GM23338 (cell line): ENCODE measurements around the gene TMCO4. TPM values are rescaled to one million over a fixed set of nuclear protein-coding genes. Genes with fewer than 3 reads are reported as not detected.

Experiments
- ATAC-seq: fragments of 200-7000 bp; cut with Tn5 transposase; 3 replicates; pipeline ENCODE4 v1.9.1; 2020
- DNase-seq: peaks from one replicate; pipeline ENCODE4 v3.0.0-alpha.2; 2015; ENCODE audit warnings: low spot score
- H2AFZ ChIP-seq: fragments of 200-600 bp; sonication (generic); 2 replicates; pipeline ENCODE4 v1.8.0; 2016; ENCODE audit warnings: antibody characterized with exemption, mild to moderate bottlenecking, moderate library complexity
- H3F3A ChIP-seq: fragments of 200-600 bp; sonication (generic); replicated peaks from 2 replicates; pipeline ENCODE4 v1.8.0; 2017; ENCODE audit warnings: antibody characterized with exemption, mixed run types, low read depth
- H3K27ac ChIP-seq: fragments of 200-600 bp; sonication (generic); 2 replicates; pipeline ENCODE4 v1.6.1; 2016; ENCODE audit warnings: low read depth
- H3K27me3 ChIP-seq: fragments of 200-600 bp; sonication (generic); 2 replicates; pipeline ENCODE4 v1.8.0; 2016; ENCODE audit warnings: mild to moderate bottlenecking, mixed run types, moderate library complexity; ENCODE audit not compliant: insufficient read depth
- H3K36me3 ChIP-seq: fragments of 200-600 bp; sonication (generic); 2 replicates; pipeline ENCODE4 v1.8.0; 2016; ENCODE audit warnings: mild to moderate bottlenecking; ENCODE audit not compliant: insufficient read depth
- H3K4me1 ChIP-seq: fragments of 200-600 bp; sonication (generic); 2 replicates; pipeline ENCODE4 v1.8.0; 2016; ENCODE audit warnings: mild to moderate bottlenecking, moderate library complexity; ENCODE audit not compliant: insufficient read depth
- H3K4me2 ChIP-seq: fragments of 200-600 bp; sonication (generic); 2 replicates; pipeline ENCODE4 v1.7.1; 2017; ENCODE audit warnings: mixed run types
- H3K4me3 ChIP-seq: fragments of 200-600 bp; sonication (generic); 2 replicates; pipeline ENCODE4 v1.6.1; 2016; ENCODE audit warnings: mixed run types
- H3K79me2 ChIP-seq: fragments of 200-600 bp; sonication (generic); replicated peaks from 2 replicates; pipeline ENCODE4 v1.8.0; 2017; ENCODE audit warnings: mild to moderate bottlenecking; ENCODE audit not compliant: insufficient read depth
- H3K9me2 ChIP-seq: fragments of 200-600 bp; sonication (generic); 2 replicates; pipeline ENCODE4 v1.8.0; 2017; ENCODE audit not compliant: insufficient read depth
- H4K20me1 ChIP-seq: fragments of 200-600 bp; sonication (generic); replicated peaks from 2 replicates; pipeline ENCODE4 v1.8.0; 2017; ENCODE audit warnings: mild to moderate bottlenecking; ENCODE audit not compliant: insufficient read depth
- H3K27ac Mint-ChIP-seq: 2 replicates; pipeline ENCODE4 v1.8.0; 2020; ENCODE audit warnings: inconsistent platforms, mild to moderate bottlenecking, moderate library complexity, mixed read lengths
- H3K27me3 Mint-ChIP-seq: 3 replicates; pipeline ENCODE4 v1.8.0; 2022; ENCODE audit warnings: low read depth, mild to moderate bottlenecking, moderate library complexity, mixed read lengths, inconsistent platforms; ENCODE audit not compliant: insufficient read depth, poor library complexity
- H3K36me3 Mint-ChIP-seq: 3 replicates; pipeline ENCODE4 v1.8.0; 2021; ENCODE audit warnings: low read depth, mild to moderate bottlenecking, inconsistent platforms, moderate library complexity, mixed read lengths
- H3K4me1 Mint-ChIP-seq: 3 replicates; pipeline ENCODE4 v1.8.0; 2020; ENCODE audit warnings: mild to moderate bottlenecking, inconsistent platforms, mixed read lengths
- H3K4me3 Mint-ChIP-seq: 3 replicates; pipeline ENCODE4 v1.8.0; 2021; ENCODE audit warnings: moderate library complexity, mild to moderate bottlenecking, inconsistent platforms, mixed read lengths
- H3K9me3 Mint-ChIP-seq: 3 replicates; pipeline ENCODE4 v1.8.0; 2020; ENCODE audit warnings: moderate library complexity, mild to moderate bottlenecking, inconsistent platforms, mixed read lengths
- NANOG ChIP-seq: IDR thresholded peaks from 2 replicates; pipeline ENCODE4 v1.6.1; 2016; ENCODE audit warnings: antibody characterized with exemption, borderline replicate concordance
- POLR2AphosphoS5 ChIP-seq: IDR thresholded peaks from 2 replicates; pipeline ENCODE4 v1.6.1; 2016; ENCODE audit warnings: antibody characterized with exemption, low read depth
- STAT1 ChIP-seq: IDR thresholded peaks from one replicate; pipeline ENCODE4 v1.6.1; 2016; ENCODE audit warnings: antibody characterized with exemption; ENCODE audit not compliant: unreplicated experiment
- ZNF114 ChIP-seq: fragments of 250-450 bp; sonication (Bioruptor Pico); IDR thresholded peaks from 2 replicates; pipeline ENCODE4 v1.5.0; 2020; ENCODE audit warnings: mild to moderate bottlenecking, moderate library complexity
- ZNF331 ChIP-seq: fragments of 250-450 bp; sonication (Bioruptor Pico); IDR thresholded peaks from 2 replicates; pipeline ENCODE4 v1.5.0; 2020; ENCODE audit warnings: low read depth, mild to moderate bottlenecking, moderate library complexity
- polyA plus RNA-seq: library from polyadenylated mRNA; unstranded; fragments of >200 nt; fragmentation: Nextera tagmentation; extraction: Ambion mirVana; gene quantifications from 2 replicates; pipeline ENCODE4 v1.2.1, GENCODE V29; 2016
- total RNA-seq: library from RNA; depleted of rRNA; stranded (reverse); fragments of >200 nt; shearing (Covaris generic); gene quantifications from 2 replicates; pipeline ENCODE4 v1.2.3, GENCODE V29; 2014
- TF ChIP-seq, protein P1 (sequence below): IDR thresholded peaks from one replicate; pipeline ENCODE4 v1.6.1; 2018; ENCODE audit warnings: antibody characterized with exemption; ENCODE audit not compliant: unreplicated experiment
- TF ChIP-seq, protein P2 (sequence below), 2 experiments: fragments of 200-600 bp in 1 of 2; sonication (generic) in 1 of 2; conservative IDR thresholded peaks; 2 replicates each; pipeline versions ENCODE4 v1.5.1 to v1.6.1; 2016 to 2017; ENCODE audit warnings: antibody characterized with exemption in 2 of 2, low read depth in 2 of 2, mild to moderate bottlenecking in 2 of 2, moderate library complexity in 1 of 2
- TF ChIP-seq, protein P3 (sequence below): IDR thresholded peaks from 2 replicates; pipeline ENCODE4 v1.6.1; 2016; ENCODE audit warnings: antibody characterized with exemption

TMCO4 gene
- total and polyA plus RNA-seq, 2 experiments from 2014 or later: 2.6 to 6.9 TPM

DNA sequence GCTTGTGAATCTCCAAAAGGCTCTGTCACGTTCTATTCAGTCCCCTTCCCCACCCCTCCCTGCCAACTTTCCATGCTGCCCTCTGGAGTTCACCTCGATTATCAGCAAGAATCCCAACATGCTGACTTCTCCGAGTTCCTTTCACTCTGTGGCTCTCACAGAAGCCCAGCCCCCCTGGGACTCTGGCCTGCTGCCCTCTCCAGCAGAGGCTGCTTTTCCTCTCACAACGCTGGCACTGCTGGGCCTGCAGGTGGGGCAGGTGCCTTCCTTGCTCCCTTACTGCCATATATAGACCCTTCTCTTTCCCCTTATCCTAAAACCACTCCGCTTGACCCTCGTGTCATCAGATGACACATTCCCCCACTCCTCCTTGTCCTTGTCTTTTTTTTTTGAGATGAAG is 25.6 kb upstream of the TMCO4 start:
- H3K4me3 ChIP-seq: no peak overlapping the region
- H3K36me3 ChIP-seq: no peaks in the 10 kb centered on the region
- peaks cover 3% of the 10 kb centered on the region; the same call in 1 of the 3 replicates for H3K9me3 Mint-ChIP-seq
- no peak overlapping the region for H3K4me2 ChIP-seq
- peaks cover 3% of the 10 kb centered on the region; the same call in 1 of the 2 replicates for H3K9me2 ChIP-seq
- H3K4me1 Mint-ChIP-seq: peaks cover 6% of the 10 kb centered on the region; the same call in 2 of the 3 replicates
- no peak overlapping the region for H3K4me3 Mint-ChIP-seq
- peak; percentile 84 for DNase-seq
- H3F3A ChIP-seq: no peaks in the 10 kb centered on the region
- peaks cover 5% of the 10 kb centered on the region for H3K27me3 Mint-ChIP-seq
- TF ChIP-seq, protein P1, sequence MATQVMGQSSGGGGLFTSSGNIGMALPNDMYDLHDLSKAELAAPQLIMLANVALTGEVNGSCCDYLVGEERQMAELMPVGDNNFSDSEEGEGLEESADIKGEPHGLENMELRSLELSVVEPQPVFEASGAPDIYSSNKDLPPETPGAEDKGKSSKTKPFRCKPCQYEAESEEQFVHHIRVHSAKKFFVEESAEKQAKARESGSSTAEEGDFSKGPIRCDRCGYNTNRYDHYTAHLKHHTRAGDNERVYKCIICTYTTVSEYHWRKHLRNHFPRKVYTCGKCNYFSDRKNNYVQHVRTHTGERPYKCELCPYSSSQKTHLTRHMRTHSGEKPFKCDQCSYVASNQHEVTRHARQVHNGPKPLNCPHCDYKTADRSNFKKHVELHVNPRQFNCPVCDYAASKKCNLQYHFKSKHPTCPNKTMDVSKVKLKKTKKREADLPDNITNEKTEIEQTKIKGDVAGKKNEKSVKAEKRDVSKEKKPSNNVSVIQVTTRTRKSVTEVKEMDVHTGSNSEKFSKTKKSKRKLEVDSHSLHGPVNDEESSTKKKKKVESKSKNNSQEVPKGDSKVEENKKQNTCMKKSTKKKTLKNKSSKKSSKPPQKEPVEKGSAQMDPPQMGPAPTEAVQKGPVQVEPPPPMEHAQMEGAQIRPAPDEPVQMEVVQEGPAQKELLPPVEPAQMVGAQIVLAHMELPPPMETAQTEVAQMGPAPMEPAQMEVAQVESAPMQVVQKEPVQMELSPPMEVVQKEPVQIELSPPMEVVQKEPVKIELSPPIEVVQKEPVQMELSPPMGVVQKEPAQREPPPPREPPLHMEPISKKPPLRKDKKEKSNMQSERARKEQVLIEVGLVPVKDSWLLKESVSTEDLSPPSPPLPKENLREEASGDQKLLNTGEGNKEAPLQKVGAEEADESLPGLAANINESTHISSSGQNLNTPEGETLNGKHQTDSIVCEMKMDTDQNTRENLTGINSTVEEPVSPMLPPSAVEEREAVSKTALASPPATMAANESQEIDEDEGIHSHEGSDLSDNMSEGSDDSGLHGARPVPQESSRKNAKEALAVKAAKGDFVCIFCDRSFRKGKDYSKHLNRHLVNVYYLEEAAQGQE: no peak
- TF ChIP-seq, protein P2, sequence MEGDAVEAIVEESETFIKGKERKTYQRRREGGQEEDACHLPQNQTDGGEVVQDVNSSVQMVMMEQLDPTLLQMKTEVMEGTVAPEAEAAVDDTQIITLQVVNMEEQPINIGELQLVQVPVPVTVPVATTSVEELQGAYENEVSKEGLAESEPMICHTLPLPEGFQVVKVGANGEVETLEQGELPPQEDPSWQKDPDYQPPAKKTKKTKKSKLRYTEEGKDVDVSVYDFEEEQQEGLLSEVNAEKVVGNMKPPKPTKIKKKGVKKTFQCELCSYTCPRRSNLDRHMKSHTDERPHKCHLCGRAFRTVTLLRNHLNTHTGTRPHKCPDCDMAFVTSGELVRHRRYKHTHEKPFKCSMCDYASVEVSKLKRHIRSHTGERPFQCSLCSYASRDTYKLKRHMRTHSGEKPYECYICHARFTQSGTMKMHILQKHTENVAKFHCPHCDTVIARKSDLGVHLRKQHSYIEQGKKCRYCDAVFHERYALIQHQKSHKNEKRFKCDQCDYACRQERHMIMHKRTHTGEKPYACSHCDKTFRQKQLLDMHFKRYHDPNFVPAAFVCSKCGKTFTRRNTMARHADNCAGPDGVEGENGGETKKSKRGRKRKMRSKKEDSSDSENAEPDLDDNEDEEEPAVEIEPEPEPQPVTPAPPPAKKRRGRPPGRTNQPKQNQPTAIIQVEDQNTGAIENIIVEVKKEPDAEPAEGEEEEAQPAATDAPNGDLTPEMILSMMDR (conservative IDR thresholded peaks at IDR 0.05; ENCODE audit: low read depth in 2 of 2): peak; percentile 35 to 62; a peak in 3 of 4 replicates
- no peaks in the 10 kb centered on the region for H3K4me1 ChIP-seq
- no peaks in the 10 kb centered on the region for H3K27me3 ChIP-seq
- no peak overlapping the region for H3K27ac ChIP-seq
- no peak overlapping the region for H2AFZ ChIP-seq
- no peaks in the 10 kb centered on the region for H4K20me1 ChIP-seq
- ATAC-seq: peak; percentile 100
- H3K27ac Mint-ChIP-seq: no peak overlapping the region
- no peaks in the 10 kb centered on the region for H3K79me2 ChIP-seq
- no peaks in the 10 kb centered on the region for H3K36me3 Mint-ChIP-seq

DNA sequence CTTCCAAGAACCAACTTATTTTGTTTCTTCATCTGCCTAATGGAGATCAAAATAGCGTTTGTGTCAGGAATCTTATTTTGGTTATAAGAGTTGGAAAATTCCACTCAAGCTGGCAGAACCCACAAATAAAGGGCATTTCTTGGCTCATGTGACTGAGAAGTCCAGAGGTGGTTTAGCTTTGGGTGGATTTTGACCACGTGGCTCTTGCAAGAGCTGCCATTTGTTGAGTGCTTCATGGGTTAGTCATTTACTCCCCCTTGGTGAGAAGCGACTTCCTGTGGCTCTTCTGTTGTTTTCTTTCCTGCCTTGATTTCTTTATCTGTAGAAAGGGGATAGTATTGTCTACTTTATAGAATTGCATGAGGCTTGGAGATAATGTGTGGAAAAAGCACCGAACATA is 24.8 kb upstream of the TMCO4 start:
- H3K4me2 ChIP-seq: no peak overlapping the region
- ATAC-seq: no peak
- no peak for DNase-seq
- Mint-ChIP-seq H3K9me3 (peaks cover 3% of the 10 kb centered on the region; the same call in 1 of the 3 replicates), H3K27me3 (peaks cover 7% of the 10 kb centered on the region), H3K4me1 (peaks cover 12% of the 10 kb centered on the region; the same call in 2 of the 3 replicates), H3K4me3 (no peak overlapping the region), H3K27ac (no peak overlapping the region), H3K36me3 (no peaks in the 10 kb centered on the region)
- H3K79me2 ChIP-seq: no peaks in the 10 kb centered on the region
- H3K9me2 ChIP-seq: peaks cover 3% of the 10 kb centered on the region; the same call in 1 of the 2 replicates
- H4K20me1 ChIP-seq: no peaks in the 10 kb centered on the region
- TF ChIP-seq, protein P3, sequence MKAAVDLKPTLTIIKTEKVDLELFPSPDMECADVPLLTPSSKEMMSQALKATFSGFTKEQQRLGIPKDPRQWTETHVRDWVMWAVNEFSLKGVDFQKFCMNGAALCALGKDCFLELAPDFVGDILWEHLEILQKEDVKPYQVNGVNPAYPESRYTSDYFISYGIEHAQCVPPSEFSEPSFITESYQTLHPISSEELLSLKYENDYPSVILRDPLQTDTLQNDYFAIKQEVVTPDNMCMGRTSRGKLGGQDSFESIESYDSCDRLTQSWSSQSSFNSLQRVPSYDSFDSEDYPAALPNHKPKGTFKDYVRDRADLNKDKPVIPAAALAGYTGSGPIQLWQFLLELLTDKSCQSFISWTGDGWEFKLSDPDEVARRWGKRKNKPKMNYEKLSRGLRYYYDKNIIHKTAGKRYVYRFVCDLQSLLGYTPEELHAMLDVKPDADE: no peak
- TF ChIP-seq STAT1: no peak
- TF ChIP-seq, protein P1: no peak
- no peak for TF ChIP-seq NANOG
- no peak for TF ChIP-seq ZNF331 (CRISPR knock-in tag)
- TF ChIP-seq ZNF114 (CRISPR knock-in tag): no peak
- TF ChIP-seq POLR2AphosphoS5: no peak
- H3K4me3 ChIP-seq: no peak overlapping the region
- H3K36me3 ChIP-seq: no peaks in the 10 kb centered on the region
- H3K27me3 ChIP-seq: no peaks in the 10 kb centered on the region
- no peaks in the 10 kb centered on the region for H3F3A ChIP-seq
- H2AFZ ChIP-seq: no peak overlapping the region
- no peaks in the 10 kb centered on the region for H3K4me1 ChIP-seq
- H3K27ac ChIP-seq: no peak overlapping the region
